ENCODE measurements around the gene TNFRSF12A. TPM values are rescaled to one million over a fixed set of nuclear protein-coding genes. Genes with fewer than 3 reads are reported as not detected.
"Not testable (repeated sequence)": the region's sequence is repeated elsewhere in the genome, so short reads cannot be mapped to it uniquely, and the experiment has no call there.

The TNFRSF12A gene
- total and polyA plus RNA-seq, 7 donors, result 69.5 to 889 (median 164) TPM

GRCh38 chr16:3065742-3066439, 45.7 kb downstream of the TNFRSF12A start:
- H3K9me3 ChIP-seq, result no peaks in the 10 kb centered on the region
- intact Hi-C loops (cut with DNase I), result no loop called here
- peaks cover 0 to 13% of the 10 kb centered on the region in 2 donors for H3K36me3 ChIP-seq (ENCODE audit: insufficient read depth in 1 of 2, low read depth in 1 of 2)
- 15 to 37% (median 20%) methylated on average over 22 to 26 of the region's 26 CpGs for WGBS, 3 donors
- TF ChIP-seq CTCF (IDR thresholded peaks at IDR 0.05), result no peak
- peak overlapping the region; percentile 78 for H3K27ac ChIP-seq
- no peak for DNase-seq
- peak overlapping the region; percentile 73 for H3K4me3 ChIP-seq
- ATAC-seq, result peak in 2 of 4 donors; percentile 18 to 35
- H3K27me3 ChIP-seq (ENCODE audit: insufficient read depth in 3 of 3, low read length in 2 of 3), result no peaks in the 10 kb centered on the region
- peaks cover 34% of the 10 kb centered on the region for H3K4me1 ChIP-seq

GRCh38 chr16:3066440-3066748, 46.2 kb downstream of the TNFRSF12A start:
- Histone ChIP-seq H3K36me3 (ENCODE audit: insufficient read depth in 1 of 2, low read depth in 1 of 2) (peaks cover 0 to 13% of the 10 kb centered on the region in 2 donors), H3K27ac (peak overlapping the region; percentile 78), H3K27me3 (ENCODE audit: insufficient read depth in 3 of 3, low read length in 2 of 3) (no peaks in the 10 kb centered on the region), H3K4me1 (peaks cover 29% of the 10 kb centered on the region), H3K9me3 (no peaks in the 10 kb centered on the region), H3K4me3 (peak overlapping the region; percentile 73)
- intact Hi-C loops (cut with DNase I), result no loop called here
- TF ChIP-seq CTCF (IDR thresholded peaks at IDR 0.05), result no peak
- DNase-seq (no peak), ATAC-seq (no peak)
- 42 to 58% (median 44%) methylated on average over 7 of the region's 7 CpGs for WGBS, 3 donors

- H3K27ac ChIP-seq, result no peak overlapping the region
- ATAC-seq (no peak), DNase-seq (no peak)
- peak overlapping the region; percentile 73 for H3K4me3 ChIP-seq
- peaks cover 20% of the 10 kb centered on the region for H3K4me1 ChIP-seq
- no peaks in the 10 kb centered on the region for H3K27me3 ChIP-seq (ENCODE audit: insufficient read depth in 3 of 3, low read length in 2 of 3)
- H3K9me3 ChIP-seq, result no peaks in the 10 kb centered on the region
- TF ChIP-seq CTCF (IDR thresholded peaks at IDR 0.05), result no peak
- H3K36me3 ChIP-seq (ENCODE audit: insufficient read depth in 1 of 2, low read depth in 1 of 2), result peaks cover 0 to 13% of the 10 kb centered on the region in 2 donors
- 50 to 74% (median 52%) methylated on average over 4 of the region's 4 CpGs for WGBS, 3 donors
- intact Hi-C loops (cut with DNase I), result no loop called here
These were observed 48.3 kb downstream of the TNFRSF12A start for GRCh38 chr16:3068487-3068886.

- DNase-seq; H3K4me3 ChIP-seq; H3K27me3 ChIP-seq (ENCODE audit: insufficient read depth in 3 of 3, low read length in 2 of 3); H3K27ac ChIP-seq; ATAC-seq; intact Hi-C loops (cut with DNase I); H3K9me3 ChIP-seq: not testable (repeated sequence)
- 83 to 87% (median 84%) methylated on average over 10 of the region's 11 CpGs for WGBS, 3 donors
- Histone ChIP-seq H3K4me1 (peaks cover 20% of the 10 kb centered on the region), H3K36me3 (ENCODE audit: insufficient read depth in 1 of 2, low read depth in 1 of 2) (peaks cover 0 to 13% of the 10 kb centered on the region in 2 donors)
These were observed 49.0 kb downstream of the TNFRSF12A start for GRCh38 chr16:3069146-3069545.

GRCh38 chr16:3070608-3071111, 50.5 kb downstream of the TNFRSF12A start:
- peak in 1 of 4 donors; percentile 27 for ATAC-seq
- no peak overlapping the region for H3K27ac ChIP-seq
- no peaks in the 10 kb centered on the region for H3K27me3 ChIP-seq (ENCODE audit: insufficient read depth in 3 of 3, low read length in 2 of 3)
- no peak overlapping the region for H3K4me3 ChIP-seq
- intact Hi-C loops (cut with DNase I), result no loop called here
- peaks cover 8% of the 10 kb centered on the region for H3K4me1 ChIP-seq
- TF ChIP-seq CTCF (IDR thresholded peaks at IDR 0.05), result no peak
- no peak for DNase-seq
- WGBS, 3 donors, result 64 to 87% (median 68%) methylated on average over 9 of the region's 9 CpGs
- H3K36me3 ChIP-seq (ENCODE audit: insufficient read depth in 1 of 2, low read depth in 1 of 2), result peaks cover 0 to 13% of the 10 kb centered on the region in 2 donors
- no peaks in the 10 kb centered on the region for H3K9me3 ChIP-seq

All from psoas muscle (tissue), 8 donors.